Epithelial cell of esophagus (primary cell): ENCODE results near the gene ACCS.

ENCODE experiments used
- DNase-seq: peaks from one replicate; pipeline ENCODE4 v3.0.0; 2010; ENCODE audit warnings: low read depth
- H3K4me3 ChIP-seq: 2 replicates; pipeline ENCODE4 v1.5.1; 2011; ENCODE audit warnings: mild to moderate bottlenecking, low read length, control low read depth
- TF ChIP-seq, protein P1 (sequence below): IDR thresholded peaks from 2 replicates; pipeline ENCODE4 v1.5.1; 2011; ENCODE audit warnings: low read depth, mild to moderate bottlenecking, low read length, control low read depth, inconsistent platforms; ENCODE audit not compliant: insufficient read depth; ENCODE audit errors: missing control alignments

ACCS gene

DNA sequence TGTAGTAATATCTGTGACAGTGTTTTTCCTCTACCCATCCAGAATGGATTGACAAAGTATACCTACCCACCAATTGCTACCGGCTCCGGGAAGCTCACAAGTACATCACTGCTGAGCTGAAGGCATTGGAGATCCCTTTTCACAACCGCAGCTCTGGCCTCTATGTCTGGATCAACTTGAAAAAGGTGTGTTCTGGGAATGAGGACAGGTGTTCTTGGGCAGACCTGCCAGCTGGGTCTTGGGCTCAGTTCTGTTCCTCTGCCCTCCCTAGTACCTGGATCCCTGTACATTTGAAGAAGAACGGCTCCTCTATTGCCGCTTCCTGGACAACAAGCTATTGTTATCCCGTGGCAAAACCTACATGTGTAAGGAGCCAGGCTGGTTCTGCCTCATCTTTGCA lies 7.8 kb upstream of the ACCS start:
- no peak for DNase-seq
- TF ChIP-seq, protein P1, sequence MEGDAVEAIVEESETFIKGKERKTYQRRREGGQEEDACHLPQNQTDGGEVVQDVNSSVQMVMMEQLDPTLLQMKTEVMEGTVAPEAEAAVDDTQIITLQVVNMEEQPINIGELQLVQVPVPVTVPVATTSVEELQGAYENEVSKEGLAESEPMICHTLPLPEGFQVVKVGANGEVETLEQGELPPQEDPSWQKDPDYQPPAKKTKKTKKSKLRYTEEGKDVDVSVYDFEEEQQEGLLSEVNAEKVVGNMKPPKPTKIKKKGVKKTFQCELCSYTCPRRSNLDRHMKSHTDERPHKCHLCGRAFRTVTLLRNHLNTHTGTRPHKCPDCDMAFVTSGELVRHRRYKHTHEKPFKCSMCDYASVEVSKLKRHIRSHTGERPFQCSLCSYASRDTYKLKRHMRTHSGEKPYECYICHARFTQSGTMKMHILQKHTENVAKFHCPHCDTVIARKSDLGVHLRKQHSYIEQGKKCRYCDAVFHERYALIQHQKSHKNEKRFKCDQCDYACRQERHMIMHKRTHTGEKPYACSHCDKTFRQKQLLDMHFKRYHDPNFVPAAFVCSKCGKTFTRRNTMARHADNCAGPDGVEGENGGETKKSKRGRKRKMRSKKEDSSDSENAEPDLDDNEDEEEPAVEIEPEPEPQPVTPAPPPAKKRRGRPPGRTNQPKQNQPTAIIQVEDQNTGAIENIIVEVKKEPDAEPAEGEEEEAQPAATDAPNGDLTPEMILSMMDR: no peak

DNA sequence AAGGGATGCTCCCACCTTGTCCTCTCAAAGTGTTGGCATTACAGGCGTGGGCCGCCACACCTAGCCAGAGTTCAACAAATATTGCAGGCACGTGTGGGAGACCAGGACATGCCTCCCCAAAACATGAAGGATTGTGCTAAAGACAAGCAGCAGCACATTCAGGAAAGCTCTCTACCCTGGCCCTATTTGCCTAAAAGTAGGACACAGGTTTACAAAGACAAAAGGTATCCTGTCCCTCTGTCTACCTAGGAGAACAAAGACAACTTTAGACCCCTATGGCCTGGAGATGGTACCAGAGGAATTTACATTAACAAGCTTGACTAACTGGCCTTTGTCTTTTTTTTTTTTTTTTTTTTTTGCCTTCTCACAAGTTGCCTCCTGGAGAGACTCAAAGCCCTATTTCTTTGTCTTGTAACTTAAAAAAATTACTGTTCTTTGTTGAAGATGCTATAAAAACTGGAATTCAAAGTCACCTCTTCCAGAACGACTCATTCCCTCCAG lies 859 bp upstream of the ACCS start:
- no peak overlapping the region for H3K4me3 ChIP-seq
- DNase-seq: no peak
- TF ChIP-seq, protein P1: no peak

More for the DNA sequence above, 7.8 kb upstream of the ACCS start:
- no peak overlapping the region for H3K4me3 ChIP-seq

DNA sequence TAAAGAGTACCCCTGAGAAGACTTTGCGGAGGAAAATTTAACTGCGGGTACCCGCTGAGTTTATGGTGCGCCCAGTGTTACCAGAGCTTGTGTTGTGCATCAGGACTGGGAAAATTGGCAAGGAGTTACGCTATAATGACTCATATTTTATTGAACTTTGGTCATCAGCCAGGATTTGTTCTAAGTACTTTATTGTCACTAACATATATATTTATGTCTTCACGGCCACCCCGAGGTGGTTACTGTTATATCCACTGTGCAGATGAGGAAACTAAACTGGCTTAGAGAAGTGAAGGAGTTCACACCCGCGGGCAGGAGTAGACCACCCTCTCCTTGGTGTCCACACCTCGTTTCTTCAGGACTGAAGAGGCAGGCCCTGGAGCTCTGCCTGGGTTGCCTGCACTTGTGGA lies 667 bp downstream of the ACCS start:
- TF ChIP-seq, protein P1: no peak
- peak; percentile 79 for DNase-seq
- H3K4me3 ChIP-seq: peak overlapping the region; percentile 76

DNA sequence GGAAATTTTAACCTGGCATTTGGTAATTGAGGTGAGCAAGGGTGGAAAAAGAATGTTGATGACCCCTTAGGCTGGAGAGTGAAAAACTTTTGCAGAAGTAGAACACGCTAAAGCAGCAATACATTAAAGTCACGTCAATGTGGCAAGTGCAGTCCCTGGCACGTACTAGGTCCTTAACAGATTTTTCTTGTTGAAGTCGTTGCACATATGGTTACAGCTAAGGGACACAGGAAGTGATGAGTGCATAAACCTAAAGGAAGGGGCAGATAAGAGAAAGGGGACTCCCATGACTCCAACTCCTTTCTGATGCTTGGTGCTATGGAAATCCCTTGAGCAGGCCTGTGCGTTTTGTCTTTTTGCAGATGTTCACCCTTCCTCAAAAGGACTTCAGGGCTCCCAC lies 1.2 kb downstream of the ACCS start:
- no peak overlapping the region for H3K4me3 ChIP-seq
- DNase-seq: no peak
- TF ChIP-seq, protein P1: no peak

DNA sequence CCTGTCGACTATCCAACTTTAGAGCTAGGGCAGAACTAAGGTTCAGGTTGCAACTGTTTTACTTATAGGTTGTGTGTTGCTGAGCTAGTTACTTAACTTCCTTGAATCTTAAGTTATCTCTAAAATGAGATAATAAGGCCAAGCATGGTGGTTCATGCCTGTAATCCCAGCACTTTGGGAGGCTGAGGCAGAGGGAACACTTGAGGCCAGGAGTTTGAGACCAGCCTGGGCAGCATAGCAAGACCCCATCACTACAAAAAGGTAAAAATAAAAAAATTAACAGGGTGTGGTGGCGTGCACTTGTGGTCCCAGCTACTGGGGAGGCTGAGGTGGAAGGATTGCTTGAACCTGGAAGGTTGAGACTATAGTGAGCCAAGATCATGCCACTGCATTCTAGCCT lies 2.1 kb downstream of the ACCS start:
- TF ChIP-seq, protein P1: no peak
- no peak overlapping the region for H3K4me3 ChIP-seq
- no peak for DNase-seq

DNA sequence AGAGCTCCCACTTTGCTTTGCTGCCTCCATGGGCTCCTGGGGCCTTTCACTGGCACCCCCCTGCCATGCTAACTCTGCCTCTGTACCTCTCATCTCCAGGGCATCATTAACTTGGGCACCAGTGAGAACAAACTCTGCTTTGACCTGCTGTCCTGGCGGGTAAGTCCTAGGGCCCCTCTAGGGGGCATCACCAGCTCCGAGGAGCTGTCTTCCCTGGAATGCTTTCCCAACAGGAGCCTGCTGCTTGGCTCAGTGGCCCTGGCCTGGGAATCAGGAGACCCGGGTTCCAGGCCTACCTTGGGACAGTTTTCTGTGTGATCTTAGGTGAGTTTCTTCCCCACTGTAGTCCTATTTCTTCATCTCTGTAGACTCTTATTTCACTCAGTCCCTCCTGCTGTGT lies 5.1 kb downstream of the ACCS start:
- no peak overlapping the region for H3K4me3 ChIP-seq
- DNase-seq: no peak
- TF ChIP-seq, protein P1: no peak
